ENCODE measurements around the gene DEGS2. TPM values are rescaled to one million over a fixed set of nuclear protein-coding genes. Genes with fewer than 3 reads are reported as not detected.

Gene DEGS2
- total and polyA plus RNA-seq, 10 donors, result 0.33 to 3.2 (median 1.3) TPM

- Histone ChIP-seq H3K27me3 (replicated peaks in 1 of 7) (no peaks in the 10 kb centered on the region), H3K27ac (peak overlapping the region in 1 of 8 donors; percentile 45), H3K9me3 (no peaks in the 10 kb centered on the region), H3K4me3 (no peak overlapping the region), H3K4me1 (peaks cover 0 to 53% (median 4%) of the 10 kb centered on the region in 6 donors), H3K36me3 (peaks cover 0 to 100% (median 33%) of the 10 kb centered on the region in 6 donors)
- peak in 1 of 3 donors; percentile 36 for TF ChIP-seq POLR2AphosphoS5 (IDR thresholded peaks at IDR 0.05)
- TF ChIP-seq POLR2A (IDR thresholded peaks at IDR 0.05), result no peak
- TF ChIP-seq, protein P1, sequence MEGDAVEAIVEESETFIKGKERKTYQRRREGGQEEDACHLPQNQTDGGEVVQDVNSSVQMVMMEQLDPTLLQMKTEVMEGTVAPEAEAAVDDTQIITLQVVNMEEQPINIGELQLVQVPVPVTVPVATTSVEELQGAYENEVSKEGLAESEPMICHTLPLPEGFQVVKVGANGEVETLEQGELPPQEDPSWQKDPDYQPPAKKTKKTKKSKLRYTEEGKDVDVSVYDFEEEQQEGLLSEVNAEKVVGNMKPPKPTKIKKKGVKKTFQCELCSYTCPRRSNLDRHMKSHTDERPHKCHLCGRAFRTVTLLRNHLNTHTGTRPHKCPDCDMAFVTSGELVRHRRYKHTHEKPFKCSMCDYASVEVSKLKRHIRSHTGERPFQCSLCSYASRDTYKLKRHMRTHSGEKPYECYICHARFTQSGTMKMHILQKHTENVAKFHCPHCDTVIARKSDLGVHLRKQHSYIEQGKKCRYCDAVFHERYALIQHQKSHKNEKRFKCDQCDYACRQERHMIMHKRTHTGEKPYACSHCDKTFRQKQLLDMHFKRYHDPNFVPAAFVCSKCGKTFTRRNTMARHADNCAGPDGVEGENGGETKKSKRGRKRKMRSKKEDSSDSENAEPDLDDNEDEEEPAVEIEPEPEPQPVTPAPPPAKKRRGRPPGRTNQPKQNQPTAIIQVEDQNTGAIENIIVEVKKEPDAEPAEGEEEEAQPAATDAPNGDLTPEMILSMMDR (IDR thresholded peaks at IDR 0.05 in 8 of 11, conservative IDR thresholded peaks at IDR 0.05 in 3 of 11), result no peak
- WGBS, 5 donors, result 72 to 86% (median 80%) methylated on average over 14 of the region's 14 CpGs
- peak; percentile 33 for DNase-seq
- intact Hi-C loops (cut with DNase I; ENCODE audit: low total_unique reads), result no loop called here
Observed at GRCh38 chr14:100117633-100118395, 41.6 kb downstream of the DEGS2 start.

- DNase-seq, result peak; percentile 75
- no peak for TF ChIP-seq POLR2A (IDR thresholded peaks at IDR 0.05)
- peak in 1 of 3 donors; percentile 60 for TF ChIP-seq POLR2AphosphoS5 (IDR thresholded peaks at IDR 0.05)
- TF ChIP-seq, protein P1 (IDR thresholded peaks at IDR 0.05 in 8 of 11, conservative IDR thresholded peaks at IDR 0.05 in 3 of 11), result no peak
- Histone ChIP-seq H3K36me3 (peaks cover 0 to 100% (median 35%) of the 10 kb centered on the region in 6 donors), H3K4me3 (no peak overlapping the region), H3K4me1 (peaks cover 0 to 54% (median 4%) of the 10 kb centered on the region in 6 donors), H3K27ac (no peak overlapping the region), H3K27me3 (replicated peaks in 1 of 7) (no peaks in the 10 kb centered on the region), H3K9me3 (no peaks in the 10 kb centered on the region)
- intact Hi-C loops (cut with DNase I; ENCODE audit: low total_unique reads), result no loop called here
- 90 to 95% (median 93%) methylated on average over 7 to 10 of the region's 10 CpGs for WGBS, 5 donors
Observed at GRCh38 chr14:100117026-100117425, 42.4 kb downstream of the DEGS2 start.

DNA sequence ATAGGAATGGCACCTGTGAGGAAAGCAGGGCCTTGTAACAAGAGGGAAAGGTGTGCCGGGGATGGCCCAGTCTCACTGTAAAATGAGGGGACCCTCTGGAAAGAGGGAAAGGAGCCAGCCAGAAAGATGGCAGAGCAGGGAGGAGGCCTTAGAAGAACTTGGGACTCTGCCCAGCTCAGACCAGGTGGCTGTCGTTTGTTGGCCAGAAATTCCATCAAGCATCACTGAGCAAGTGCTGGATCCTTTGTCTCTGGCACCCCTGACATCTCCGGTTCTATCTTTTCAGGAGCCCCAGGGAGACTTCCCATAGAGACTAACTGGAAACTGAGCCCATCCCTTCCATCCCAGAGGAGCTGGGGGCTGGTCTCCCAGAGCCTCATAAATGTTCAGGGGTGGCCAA, 43.3 kb downstream of the DEGS2 start:
- TF ChIP-seq, protein P1 (IDR thresholded peaks at IDR 0.05 in 8 of 11, conservative IDR thresholded peaks at IDR 0.05 in 3 of 11), result no peak
- TF ChIP-seq POLR2AphosphoS5 (IDR thresholded peaks at IDR 0.05) (no peak), POLR2A (IDR thresholded peaks at IDR 0.05) (no peak)
- H3K4me1 ChIP-seq, result peaks cover 0 to 47% (median 4%) of the 10 kb centered on the region in 6 donors
- WGBS, 5 donors, result 77 to 97% (median 91%) methylated on average over 3 of the region's 3 CpGs
- no peak for DNase-seq
- peaks cover 0 to 99% (median 37%) of the 10 kb centered on the region in 6 donors for H3K36me3 ChIP-seq
- H3K27ac ChIP-seq, result no peak overlapping the region
- H3K4me3 ChIP-seq, result no peak overlapping the region
- H3K27me3 ChIP-seq (replicated peaks in 1 of 7), result no peaks in the 10 kb centered on the region
- H3K9me3 ChIP-seq, result no peaks in the 10 kb centered on the region
- intact Hi-C loops (cut with DNase I; ENCODE audit: low total_unique reads), result no loop called here

- WGBS, 5 donors, result 94 to 96% (median 94%) methylated on average over 8 of the region's 8 CpGs
- Histone ChIP-seq H3K9me3 (no peaks in the 10 kb centered on the region), H3K4me1 (peaks cover 0 to 45% (median 4%) of the 10 kb centered on the region in 6 donors), H3K36me3 (peaks cover 0 to 97% (median 37%) of the 10 kb centered on the region in 6 donors), H3K27me3 (replicated peaks in 1 of 7) (no peaks in the 10 kb centered on the region), H3K27ac (no peak overlapping the region), H3K4me3 (no peak overlapping the region)
- DNase-seq, result peak; percentile 40
- intact Hi-C loops (cut with DNase I; ENCODE audit: low total_unique reads), result no loop called here
- TF ChIP-seq, protein P1 (IDR thresholded peaks at IDR 0.05 in 8 of 11, conservative IDR thresholded peaks at IDR 0.05 in 3 of 11), result no peak
- TF ChIP-seq POLR2AphosphoS5 (IDR thresholded peaks at IDR 0.05) (no peak), POLR2A (IDR thresholded peaks at IDR 0.05) (no peak)
Observed at GRCh38 chr14:100115726-100116125, 43.7 kb downstream of the DEGS2 start.

Measured in spleen (tissue), 11 donors.